ENCODE results near the gene HSD11B2.

DNA sequence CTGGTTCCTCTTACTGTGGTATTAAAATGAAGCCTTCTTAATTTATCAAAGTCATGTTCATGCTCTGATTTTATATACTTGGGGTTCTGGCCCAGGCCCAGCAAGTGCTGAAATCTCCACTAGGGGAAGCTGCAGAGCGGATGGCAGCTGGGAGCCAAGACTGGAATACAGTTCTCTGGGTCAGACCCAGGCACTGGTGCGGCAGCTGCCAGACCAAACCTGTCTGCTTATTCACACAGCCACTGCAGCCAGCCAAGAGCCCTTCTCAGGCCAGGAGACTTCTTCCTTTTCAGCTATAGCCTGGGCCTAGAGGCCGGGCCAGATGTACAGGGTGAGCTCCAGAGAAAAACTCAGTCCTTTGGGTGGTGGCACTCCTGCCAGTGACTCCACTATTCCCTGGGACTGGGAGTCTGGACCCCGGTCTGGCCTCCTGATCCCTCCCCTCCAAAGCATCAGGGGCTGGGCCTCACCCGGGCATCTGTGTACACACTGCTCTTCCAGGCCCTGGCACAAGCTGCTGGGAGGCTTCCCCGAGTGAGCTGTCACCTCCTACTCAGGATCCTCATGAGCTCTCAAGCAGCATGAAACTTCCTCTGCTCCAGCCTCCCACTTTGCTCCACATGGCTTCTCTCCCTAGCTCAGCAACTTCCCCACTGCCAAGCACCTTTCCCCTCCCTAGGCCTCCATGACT, 25.6 kb downstream of the HSD11B2 start:
- TF ChIP-seq SIN3A (conservative IDR thresholded peaks at IDR 0.05 in 1 of 2, IDR thresholded peaks at IDR 0.05 in 1 of 2; ENCODE audit: low read depth in 1 of 2, low read length in 2 of 2) (no peak), YY1 (IDR thresholded peaks at IDR 0.05; ENCODE audit: low read depth, low read length) (no peak), POLR2AphosphoS5 (IDR thresholded peaks at IDR 0.05; ENCODE audit: low read depth, low read length) (no peak), CHD2 (IDR thresholded peaks at IDR 0.05; ENCODE audit: low read length) (no peak), ATF3 (IDR thresholded peaks at IDR 0.05; ENCODE audit: insufficient read depth, low read depth, low read length) (no peak), NRF1 (IDR thresholded peaks at IDR 0.05; ENCODE audit: low read depth, low read length) (no peak), EZH2 (IDR thresholded peaks at IDR 0.05; ENCODE audit: low read depth, low read length, severe bottlenecking) (no peak), TAF1 (IDR thresholded peaks at IDR 0.05; ENCODE audit: low read depth, low read length) (no peak), HDAC2 (IDR thresholded peaks at IDR 0.05; ENCODE audit: borderline replicate concordance in 1 of 2, low read depth in 2 of 2, low read length in 2 of 2) (no peak), EGR1 (IDR thresholded peaks at IDR 0.05; ENCODE audit: borderline replicate concordance, low read depth, low read length) (no peak), RNF2 (IDR thresholded peaks at IDR 0.05; ENCODE audit: borderline replicate concordance, low read depth, low read length, missing control alignments, poor library complexity, severe bottlenecking) (no peak), CEBPB (IDR thresholded peaks at IDR 0.05; ENCODE audit: low read depth, low read length) (no peak)
- TF ChIP-seq, protein P1, sequence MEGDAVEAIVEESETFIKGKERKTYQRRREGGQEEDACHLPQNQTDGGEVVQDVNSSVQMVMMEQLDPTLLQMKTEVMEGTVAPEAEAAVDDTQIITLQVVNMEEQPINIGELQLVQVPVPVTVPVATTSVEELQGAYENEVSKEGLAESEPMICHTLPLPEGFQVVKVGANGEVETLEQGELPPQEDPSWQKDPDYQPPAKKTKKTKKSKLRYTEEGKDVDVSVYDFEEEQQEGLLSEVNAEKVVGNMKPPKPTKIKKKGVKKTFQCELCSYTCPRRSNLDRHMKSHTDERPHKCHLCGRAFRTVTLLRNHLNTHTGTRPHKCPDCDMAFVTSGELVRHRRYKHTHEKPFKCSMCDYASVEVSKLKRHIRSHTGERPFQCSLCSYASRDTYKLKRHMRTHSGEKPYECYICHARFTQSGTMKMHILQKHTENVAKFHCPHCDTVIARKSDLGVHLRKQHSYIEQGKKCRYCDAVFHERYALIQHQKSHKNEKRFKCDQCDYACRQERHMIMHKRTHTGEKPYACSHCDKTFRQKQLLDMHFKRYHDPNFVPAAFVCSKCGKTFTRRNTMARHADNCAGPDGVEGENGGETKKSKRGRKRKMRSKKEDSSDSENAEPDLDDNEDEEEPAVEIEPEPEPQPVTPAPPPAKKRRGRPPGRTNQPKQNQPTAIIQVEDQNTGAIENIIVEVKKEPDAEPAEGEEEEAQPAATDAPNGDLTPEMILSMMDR (IDR thresholded peaks at IDR 0.05; ENCODE audit: control extremely low read depth in 1 of 3, insufficient read depth in 1 of 3, low read depth in 1 of 3, low read length in 3 of 3): peak; percentile 57 to 65 (median 62)
- TF ChIP-seq, protein P2, sequence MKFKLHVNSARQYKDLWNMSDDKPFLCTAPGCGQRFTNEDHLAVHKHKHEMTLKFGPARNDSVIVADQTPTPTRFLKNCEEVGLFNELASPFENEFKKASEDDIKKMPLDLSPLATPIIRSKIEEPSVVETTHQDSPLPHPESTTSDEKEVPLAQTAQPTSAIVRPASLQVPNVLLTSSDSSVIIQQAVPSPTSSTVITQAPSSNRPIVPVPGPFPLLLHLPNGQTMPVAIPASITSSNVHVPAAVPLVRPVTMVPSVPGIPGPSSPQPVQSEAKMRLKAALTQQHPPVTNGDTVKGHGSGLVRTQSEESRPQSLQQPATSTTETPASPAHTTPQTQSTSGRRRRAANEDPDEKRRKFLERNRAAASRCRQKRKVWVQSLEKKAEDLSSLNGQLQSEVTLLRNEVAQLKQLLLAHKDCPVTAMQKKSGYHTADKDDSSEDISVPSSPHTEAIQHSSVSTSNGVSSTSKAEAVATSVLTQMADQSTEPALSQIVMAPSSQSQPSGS (IDR thresholded peaks at IDR 0.05; ENCODE audit: low read length): no peak
